ENCODE data around the gene EYA2. TPM values are rescaled to one million over a fixed set of nuclear protein-coding genes. Genes with fewer than 3 reads are reported as not detected.
A peak's percentile ranks its signal among the peaks of the same experiment; 100 is the strongest.

The EYA2 gene
- total RNA-seq, 1 experiment from 2014 or later: 0.33 TPM

DNA sequence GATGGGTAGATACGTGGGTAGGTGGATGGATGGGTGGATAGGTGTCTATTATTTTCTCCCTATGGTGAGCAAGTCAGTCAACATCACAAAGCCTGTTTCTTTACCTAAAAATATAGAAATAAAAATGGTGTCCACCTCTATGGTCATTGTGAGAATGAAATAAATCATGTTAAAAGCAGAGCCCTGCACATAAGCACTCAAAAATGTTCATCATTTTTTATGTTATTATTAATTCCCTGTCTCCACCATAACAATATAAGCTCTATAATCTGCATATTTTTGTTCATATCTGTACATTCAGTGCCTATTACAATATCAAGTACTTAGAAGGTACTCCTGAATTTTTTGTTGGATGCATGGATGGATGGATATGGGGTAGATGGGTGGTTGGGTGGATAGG lies 284.2 kb downstream of the EYA2 start:
- H3K9me3 ChIP-seq (ENCODE audit: low read length): no peaks in the 10 kb centered on the region
- no peak for ATAC-seq
- TF ChIP-seq EZH2phosphoT487 (IDR thresholded peaks at IDR 0.05; ENCODE audit: borderline replicate concordance, low read length) (no peak), CTCF (conservative IDR thresholded peaks at IDR 0.05; ENCODE audit: low read depth, low read length) (no peak), EZH2 (IDR thresholded peaks at IDR 0.05; ENCODE audit: low read length, unreplicated experiment) (no peak)
- intact Hi-C loops (cut with micrococcal nuclease): no loop called here
- no peaks in the 10 kb centered on the region for H4K20me1 ChIP-seq (ENCODE audit: low read length)
- DNase-seq: no peak
- H3K27ac ChIP-seq (ENCODE audit: low read length): no peak overlapping the region
- H3K79me2 ChIP-seq (ENCODE audit: low read length): no peaks in the 10 kb centered on the region
- H3K36me3 ChIP-seq (ENCODE audit: low read depth, low read length): no peaks in the 10 kb centered on the region
- no peaks in the 10 kb centered on the region for H3K9me2 ChIP-seq (replicated peaks; ENCODE audit: low read length)
- no peaks in the 10 kb centered on the region for H3F3A ChIP-seq (ENCODE audit: low read length, unreplicated experiment)
- no peak overlapping the region for H3K4me3 ChIP-seq (ENCODE audit: low read length)
- no peaks in the 10 kb centered on the region for H3K4me1 ChIP-seq (ENCODE audit: insufficient read depth, low read length)
- CTCF ChIA-PET: no interaction called here
- H3K9ac ChIP-seq (ENCODE audit: low read length): no peak overlapping the region
- BruUV-seq (replicated peaks): no TSS peak
- no peak overlapping the region for H2AFZ ChIP-seq (ENCODE audit: low read length)
- POLR2A ChIA-PET (ENCODE audit: unreplicated experiment): no interaction called here
- no peak overlapping the region for H3K4me2 ChIP-seq (ENCODE audit: low read length)
- H3K27me3 ChIP-seq (ENCODE audit: low read length): no peaks in the 10 kb centered on the region

DNA sequence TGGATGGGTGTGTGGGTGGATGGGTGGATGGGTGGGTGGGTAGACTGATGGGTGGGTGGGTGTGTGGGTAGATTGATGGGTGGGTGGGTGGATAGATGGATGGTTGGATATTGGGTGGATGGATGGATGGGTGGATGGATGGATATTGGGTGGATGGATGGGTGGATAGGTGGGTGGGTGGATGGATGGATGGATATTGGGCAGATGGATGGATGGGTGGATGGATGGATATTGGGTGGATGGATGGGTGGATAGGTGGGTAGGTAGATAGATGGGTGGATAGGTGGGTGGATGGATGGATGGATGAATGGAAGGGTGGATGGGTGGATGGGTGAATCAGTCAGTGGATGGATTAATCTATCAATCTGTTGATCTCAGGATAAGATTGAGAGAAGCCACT lies 284.6 kb downstream of the EYA2 start:
- intact Hi-C loops (cut with micrococcal nuclease): no loop called here
- Histone ChIP-seq H3K27me3 (ENCODE audit: low read length) (no peaks in the 10 kb centered on the region), H3K9ac (ENCODE audit: low read length) (no peak overlapping the region), H3F3A (ENCODE audit: low read length, unreplicated experiment) (no peaks in the 10 kb centered on the region), H4K20me1 (ENCODE audit: low read length) (no peaks in the 10 kb centered on the region), H3K4me1 (ENCODE audit: insufficient read depth, low read length) (no peaks in the 10 kb centered on the region), H3K9me2 (replicated peaks; ENCODE audit: low read length) (no peaks in the 10 kb centered on the region), H3K4me3 (ENCODE audit: low read length) (no peak overlapping the region), H2AFZ (ENCODE audit: low read length) (no peak overlapping the region), H3K36me3 (ENCODE audit: low read depth, low read length) (no peaks in the 10 kb centered on the region), H3K4me2 (ENCODE audit: low read length) (no peak overlapping the region), H3K27ac (ENCODE audit: low read length) (no peak overlapping the region), H3K79me2 (ENCODE audit: low read length) (no peaks in the 10 kb centered on the region), H3K9me3 (ENCODE audit: low read length) (no peaks in the 10 kb centered on the region)
- BruUV-seq (replicated peaks): no TSS peak
- ChIA-PET CTCF (no interaction called here), POLR2A (ENCODE audit: unreplicated experiment) (no interaction called here)
- DNase-seq: no peak
- ATAC-seq: no peak
- TF ChIP-seq EZH2 (IDR thresholded peaks at IDR 0.05; ENCODE audit: low read length, unreplicated experiment) (no peak), CTCF (conservative IDR thresholded peaks at IDR 0.05; ENCODE audit: low read depth, low read length) (no peak), EZH2phosphoT487 (IDR thresholded peaks at IDR 0.05; ENCODE audit: borderline replicate concordance, low read length) (no peak)

GRCh38 chr20:47181056-47181862 lies 286.6 kb downstream of the EYA2 start:
- CTCF ChIA-PET: interaction anchor here (0.7 kb wide), 1 partner anchor 1439 kb away, joined by 5 read pairs; no protein-coding TSS in a partner anchor
- no TSS peak for BruUV-seq (replicated peaks)

More at GRCh38 chr20:47181056-47181862, 286.6 kb downstream of the EYA2 start:
- intact Hi-C loops (cut with micrococcal nuclease): no loop called here
- Histone ChIP-seq H3K9me2 (replicated peaks; ENCODE audit: low read length) (no peaks in the 10 kb centered on the region), H3K79me2 (ENCODE audit: low read length) (no peaks in the 10 kb centered on the region), H4K20me1 (ENCODE audit: low read length) (no peaks in the 10 kb centered on the region), H2AFZ (ENCODE audit: low read length) (peak overlapping the region; percentile 3; the same call in 1 of the 2 replicates), H3K27ac (ENCODE audit: low read length) (no peak overlapping the region), H3F3A (ENCODE audit: low read length, unreplicated experiment) (no peaks in the 10 kb centered on the region), H3K9me3 (ENCODE audit: low read length) (no peaks in the 10 kb centered on the region), H3K9ac (ENCODE audit: low read length) (no peak overlapping the region), H3K27me3 (ENCODE audit: low read length) (no peaks in the 10 kb centered on the region), H3K4me3 (ENCODE audit: low read length) (no peak overlapping the region), H3K4me1 (ENCODE audit: insufficient read depth, low read length) (no peaks in the 10 kb centered on the region), H3K36me3 (ENCODE audit: low read depth, low read length) (no peaks in the 10 kb centered on the region), H3K4me2 (ENCODE audit: low read length) (no peak overlapping the region)
- DNase-seq (peak; percentile 89), ATAC-seq (peak; percentile 97)
- POLR2A ChIA-PET (ENCODE audit: unreplicated experiment): interaction anchor here (0.6 kb wide), 1 partner anchor 277 kb away, joined by 6 read pairs; no protein-coding TSS in a partner anchor
- TF ChIP-seq CTCF (conservative IDR thresholded peaks at IDR 0.05; ENCODE audit: low read depth, low read length) (no peak), EZH2 (IDR thresholded peaks at IDR 0.05; ENCODE audit: low read length, unreplicated experiment) (no peak), EZH2phosphoT487 (IDR thresholded peaks at IDR 0.05; ENCODE audit: borderline replicate concordance, low read length) (no peak)
